ENCODE results near the gene MATN1. TPM values are rescaled to one million over a fixed set of nuclear protein-coding genes. Genes with fewer than 3 reads are reported as not detected.

Gene MATN1
- total RNA-seq, 2 experiments from 2014 or later: 0.28 to 0.42 TPM

GRCh38 chr1:30765556-30766434 is 42.4 kb upstream of the MATN1 start:
- intact Hi-C loops (cut with micrococcal nuclease; ENCODE audit: unreplicated experiment): no loop called here
- no peak overlapping the region for H2AFZ ChIP-seq (ENCODE audit: low read length)

GRCh38 chr1:30764939-30765555 is 41.7 kb upstream of the MATN1 start:
- H3K9me2 ChIP-seq (ENCODE audit: insufficient read depth, low read length): no peaks in the 10 kb centered on the region
- no TSS peak for BruUV-seq (replicated peaks)
- CTCF ChIA-PET (ENCODE audit: unreplicated experiment): no interaction called here
- no peaks in the 10 kb centered on the region for H3K9me3 ChIP-seq (ENCODE audit: low read length)
- no peak for TF ChIP-seq EZH2phosphoT487 (IDR thresholded peaks at IDR 0.05; ENCODE audit: borderline replicate concordance, low read depth, low read length)
- TF ChIP-seq, protein P1, sequence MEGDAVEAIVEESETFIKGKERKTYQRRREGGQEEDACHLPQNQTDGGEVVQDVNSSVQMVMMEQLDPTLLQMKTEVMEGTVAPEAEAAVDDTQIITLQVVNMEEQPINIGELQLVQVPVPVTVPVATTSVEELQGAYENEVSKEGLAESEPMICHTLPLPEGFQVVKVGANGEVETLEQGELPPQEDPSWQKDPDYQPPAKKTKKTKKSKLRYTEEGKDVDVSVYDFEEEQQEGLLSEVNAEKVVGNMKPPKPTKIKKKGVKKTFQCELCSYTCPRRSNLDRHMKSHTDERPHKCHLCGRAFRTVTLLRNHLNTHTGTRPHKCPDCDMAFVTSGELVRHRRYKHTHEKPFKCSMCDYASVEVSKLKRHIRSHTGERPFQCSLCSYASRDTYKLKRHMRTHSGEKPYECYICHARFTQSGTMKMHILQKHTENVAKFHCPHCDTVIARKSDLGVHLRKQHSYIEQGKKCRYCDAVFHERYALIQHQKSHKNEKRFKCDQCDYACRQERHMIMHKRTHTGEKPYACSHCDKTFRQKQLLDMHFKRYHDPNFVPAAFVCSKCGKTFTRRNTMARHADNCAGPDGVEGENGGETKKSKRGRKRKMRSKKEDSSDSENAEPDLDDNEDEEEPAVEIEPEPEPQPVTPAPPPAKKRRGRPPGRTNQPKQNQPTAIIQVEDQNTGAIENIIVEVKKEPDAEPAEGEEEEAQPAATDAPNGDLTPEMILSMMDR (conservative IDR thresholded peaks at IDR 0.05; ENCODE audit: low read length): no peak
- H4K20me1 ChIP-seq (ENCODE audit: insufficient read depth, low read length): no peaks in the 10 kb centered on the region
- H2AFZ ChIP-seq (ENCODE audit: low read length): no peak overlapping the region
- no peak overlapping the region for H3K4me2 ChIP-seq (ENCODE audit: low read length)
- H3K27ac ChIP-seq (ENCODE audit: low read depth, low read length, poor library complexity, severe bottlenecking): no peak overlapping the region
- no peaks in the 10 kb centered on the region for H3K36me3 ChIP-seq (ENCODE audit: insufficient read depth, low read length)
- H3K4me1 ChIP-seq (ENCODE audit: insufficient read depth, low read length, poor library complexity, severe bottlenecking): peaks cover 40% of the 10 kb centered on the region
- intact Hi-C loops (cut with micrococcal nuclease; ENCODE audit: unreplicated experiment): no loop called here
- POLR2A ChIA-PET: no interaction called here
- no peaks in the 10 kb centered on the region for H3K79me2 ChIP-seq (ENCODE audit: insufficient read depth, low read depth, low read length)
- no peak for DNase-seq (ENCODE audit: low spot score)
- H3K4me3 ChIP-seq (ENCODE audit: low read depth, low read length, poor library complexity, severe bottlenecking): no peak overlapping the region

More at GRCh38 chr1:30765556-30766434, 42.4 kb upstream of the MATN1 start:
- no peaks in the 10 kb centered on the region for H4K20me1 ChIP-seq (ENCODE audit: insufficient read depth, low read length)
- no peaks in the 10 kb centered on the region for H3K79me2 ChIP-seq (ENCODE audit: insufficient read depth, low read depth, low read length)
- TF ChIP-seq EZH2phosphoT487 (IDR thresholded peaks at IDR 0.05; ENCODE audit: borderline replicate concordance, low read depth, low read length): no peak
- TF ChIP-seq, protein P1 (conservative IDR thresholded peaks at IDR 0.05; ENCODE audit: low read length): no peak
- BruUV-seq (replicated peaks): no TSS peak
- no peaks in the 10 kb centered on the region for H3K36me3 ChIP-seq (ENCODE audit: insufficient read depth, low read length)
- H3K4me3 ChIP-seq (ENCODE audit: low read depth, low read length, poor library complexity, severe bottlenecking): no peak overlapping the region
- no peaks in the 10 kb centered on the region for H3K9me2 ChIP-seq (ENCODE audit: insufficient read depth, low read length)
- no peaks in the 10 kb centered on the region for H3K9me3 ChIP-seq (ENCODE audit: low read length)
- ChIA-PET CTCF (ENCODE audit: unreplicated experiment) (no interaction called here), POLR2A (no interaction called here)
- no peak overlapping the region for H3K27ac ChIP-seq (ENCODE audit: low read depth, low read length, poor library complexity, severe bottlenecking)
- no peak for DNase-seq (ENCODE audit: low spot score)
- no peak overlapping the region for H3K4me2 ChIP-seq (ENCODE audit: low read length)
- H3K4me1 ChIP-seq (ENCODE audit: insufficient read depth, low read length, poor library complexity, severe bottlenecking): peaks cover 33% of the 10 kb centered on the region

- Histone ChIP-seq H3K27ac (ENCODE audit: low read depth, low read length, poor library complexity, severe bottlenecking) (no peak overlapping the region), H3K4me3 (ENCODE audit: low read depth, low read length, poor library complexity, severe bottlenecking) (no peak overlapping the region), H3K79me2 (ENCODE audit: insufficient read depth, low read depth, low read length) (no peaks in the 10 kb centered on the region), H4K20me1 (ENCODE audit: insufficient read depth, low read length) (no peaks in the 10 kb centered on the region), H3K4me1 (ENCODE audit: insufficient read depth, low read length, poor library complexity, severe bottlenecking) (peaks cover 47% of the 10 kb centered on the region), H3K9me3 (ENCODE audit: low read length) (no peaks in the 10 kb centered on the region), H3K4me2 (ENCODE audit: low read length) (no peak overlapping the region), H3K36me3 (ENCODE audit: insufficient read depth, low read length) (no peaks in the 10 kb centered on the region), H3K9me2 (ENCODE audit: insufficient read depth, low read length) (no peaks in the 10 kb centered on the region), H2AFZ (ENCODE audit: low read length) (no peak overlapping the region)
- POLR2A ChIA-PET: interaction anchor here (0.7 kb wide), 1 partner anchor 43 kb away, joined by 3 read pairs; no protein-coding TSS in a partner anchor
- no peak for DNase-seq (ENCODE audit: low spot score)
- intact Hi-C loops (cut with micrococcal nuclease; ENCODE audit: unreplicated experiment): no loop called here
- no TSS peak for BruUV-seq (replicated peaks)
- CTCF ChIA-PET (ENCODE audit: unreplicated experiment): no interaction called here
- no peak for TF ChIP-seq EZH2phosphoT487 (IDR thresholded peaks at IDR 0.05; ENCODE audit: borderline replicate concordance, low read depth, low read length)
- TF ChIP-seq, protein P1 (conservative IDR thresholded peaks at IDR 0.05; ENCODE audit: low read length): no peak
These were observed 41.0 kb upstream of the MATN1 start for GRCh38 chr1:30764396-30764795.

Measured in OCI-LY7 (cell line).